GM12872 (cell line): ENCODE measurements around the gene ARL15.

ENCODE experiments used
- TF ChIP-seq, protein P1 (sequence below): IDR thresholded peaks from 3 replicates; pipeline ENCODE4 v1.5.1; 2011; ENCODE audit warnings: low read depth, mild to moderate bottlenecking, low read length, moderate library complexity; ENCODE audit not compliant: insufficient read depth

The ARL15 gene

DNA sequence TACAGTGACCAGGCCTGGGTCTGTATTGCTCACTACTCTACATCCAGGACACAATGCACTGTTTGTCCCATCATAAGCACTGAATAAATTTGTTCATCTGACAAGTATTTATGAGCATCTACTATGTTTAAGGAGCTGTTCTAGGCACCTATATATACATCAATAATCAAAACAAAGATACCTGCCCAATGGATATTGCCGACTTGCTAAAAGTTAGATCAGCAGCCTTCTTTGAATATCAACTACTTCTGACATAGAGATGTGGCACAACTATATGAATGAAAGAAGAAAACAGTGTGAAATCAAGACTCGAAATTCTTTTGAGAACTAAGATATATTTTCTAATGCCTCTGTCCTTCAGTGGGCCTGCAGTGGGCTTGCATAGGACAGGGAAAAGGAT, 215.7 kb downstream of the ARL15 start:
- TF ChIP-seq, protein P1, sequence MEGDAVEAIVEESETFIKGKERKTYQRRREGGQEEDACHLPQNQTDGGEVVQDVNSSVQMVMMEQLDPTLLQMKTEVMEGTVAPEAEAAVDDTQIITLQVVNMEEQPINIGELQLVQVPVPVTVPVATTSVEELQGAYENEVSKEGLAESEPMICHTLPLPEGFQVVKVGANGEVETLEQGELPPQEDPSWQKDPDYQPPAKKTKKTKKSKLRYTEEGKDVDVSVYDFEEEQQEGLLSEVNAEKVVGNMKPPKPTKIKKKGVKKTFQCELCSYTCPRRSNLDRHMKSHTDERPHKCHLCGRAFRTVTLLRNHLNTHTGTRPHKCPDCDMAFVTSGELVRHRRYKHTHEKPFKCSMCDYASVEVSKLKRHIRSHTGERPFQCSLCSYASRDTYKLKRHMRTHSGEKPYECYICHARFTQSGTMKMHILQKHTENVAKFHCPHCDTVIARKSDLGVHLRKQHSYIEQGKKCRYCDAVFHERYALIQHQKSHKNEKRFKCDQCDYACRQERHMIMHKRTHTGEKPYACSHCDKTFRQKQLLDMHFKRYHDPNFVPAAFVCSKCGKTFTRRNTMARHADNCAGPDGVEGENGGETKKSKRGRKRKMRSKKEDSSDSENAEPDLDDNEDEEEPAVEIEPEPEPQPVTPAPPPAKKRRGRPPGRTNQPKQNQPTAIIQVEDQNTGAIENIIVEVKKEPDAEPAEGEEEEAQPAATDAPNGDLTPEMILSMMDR, result no peak

- TF ChIP-seq, protein P1, result no peak
Measured at GRCh38 chr5:54093861-54094260, 216.5 kb downstream of the ARL15 start.

GRCh38 chr5:54093081-54093492, 217.3 kb downstream of the ARL15 start:
- TF ChIP-seq, protein P1, result no peak

DNA sequence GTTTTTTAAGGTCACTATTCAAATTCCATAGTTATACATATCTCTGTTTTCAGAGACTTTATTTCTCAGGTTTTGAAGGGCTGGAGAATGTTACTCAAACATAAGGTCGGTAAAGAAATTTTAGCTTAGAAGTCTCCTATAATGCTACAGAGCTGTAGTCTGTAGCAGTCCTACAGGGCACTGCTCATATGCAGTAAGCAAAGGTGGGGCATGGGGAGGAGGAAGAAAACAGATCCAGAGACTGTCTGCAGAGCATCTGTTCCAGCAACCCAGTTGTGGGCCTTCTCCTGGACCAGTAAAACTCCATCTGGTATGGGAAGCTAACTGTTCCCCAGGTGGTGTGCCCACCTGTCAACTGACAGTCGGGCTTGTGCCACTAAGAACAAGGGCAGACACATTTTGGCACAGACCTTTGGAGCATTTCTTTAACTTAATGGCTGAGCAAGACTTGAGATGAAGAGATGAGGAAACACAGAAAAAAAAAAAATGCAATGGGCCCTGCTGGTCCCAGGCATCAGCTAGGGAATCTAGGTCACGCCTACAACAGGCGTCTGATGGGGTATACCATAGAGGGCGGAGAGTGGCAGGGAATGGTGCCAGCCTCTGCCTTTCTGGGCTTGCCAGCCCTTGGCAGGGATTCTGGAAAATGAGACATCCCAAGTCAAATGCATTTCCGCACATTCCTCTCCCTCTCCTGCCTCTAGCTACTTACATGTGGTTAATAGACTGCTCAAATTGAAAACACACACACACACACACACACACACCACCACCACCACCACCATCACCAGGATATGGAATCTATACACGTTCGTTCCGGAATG, 218.9 kb downstream of the ARL15 start:
- TF ChIP-seq, protein P1, result no peak

DNA sequence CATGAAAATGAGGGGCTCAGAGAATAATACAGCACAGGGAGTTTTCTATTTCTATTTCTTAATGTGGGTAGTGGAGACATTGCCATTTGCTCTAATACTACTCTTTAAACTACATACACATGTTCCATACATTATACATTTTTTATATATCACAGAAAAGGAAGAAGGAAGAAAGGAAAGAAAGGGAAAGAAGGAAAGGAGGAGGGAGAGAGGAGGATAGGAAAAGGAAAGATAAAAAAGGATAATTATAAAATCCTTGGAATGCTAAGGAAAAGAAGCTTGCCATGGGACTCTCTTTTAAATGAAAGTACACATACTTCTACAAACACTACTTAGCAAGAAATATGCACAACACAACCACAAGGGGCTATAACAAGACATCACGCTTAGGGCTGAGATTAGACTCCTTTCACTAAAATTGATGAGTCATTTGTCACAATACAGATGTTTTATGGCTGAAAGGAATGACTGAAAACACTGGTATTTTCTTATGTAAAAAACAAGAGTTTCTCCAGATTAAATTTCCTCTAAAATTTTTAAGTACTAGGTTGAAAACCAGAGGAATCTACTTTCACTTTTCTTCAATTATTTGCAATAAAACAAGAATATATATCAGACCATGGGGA, 219.8 kb downstream of the ARL15 start:
- TF ChIP-seq, protein P1, result no peak

GRCh38 chr5:54088081-54088480, 222.3 kb downstream of the ARL15 start:
- TF ChIP-seq, protein P1, result no peak

GRCh38 chr5:54087436-54087835, 222.9 kb downstream of the ARL15 start:
- TF ChIP-seq, protein P1, result no peak
